ENCODE results near the gene SRCIN1.

Gene SRCIN1

DNA sequence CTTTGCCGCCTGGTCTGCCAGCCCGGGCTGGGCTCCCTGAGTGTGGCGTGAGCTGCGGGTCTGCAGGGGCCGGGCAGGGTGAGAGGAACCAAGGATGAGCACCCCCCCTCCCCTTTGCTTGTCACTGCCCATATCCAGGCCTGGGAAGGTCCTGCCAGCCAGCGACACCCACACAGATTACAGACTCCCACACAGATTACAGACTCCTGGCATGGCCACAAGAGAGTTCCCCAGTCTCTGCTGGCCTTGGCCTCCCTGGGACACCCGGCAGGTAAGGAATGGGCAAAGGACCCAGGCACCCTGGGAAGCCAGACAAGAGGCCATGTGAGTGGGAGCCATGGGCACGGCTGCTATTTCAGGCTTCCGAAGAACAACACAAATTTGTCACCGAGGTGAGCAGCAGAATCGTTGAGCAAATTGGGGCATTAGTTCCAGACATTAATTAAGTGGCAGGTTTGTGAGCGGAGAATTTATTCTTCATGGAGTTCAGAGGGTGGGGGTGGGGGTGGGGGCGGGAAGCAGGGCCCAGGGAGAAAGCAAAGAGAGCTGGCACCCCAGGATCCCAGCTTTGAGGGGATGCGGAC, 41.4 kb downstream of the SRCIN1 start:
- TF ChIP-seq, protein P1, sequence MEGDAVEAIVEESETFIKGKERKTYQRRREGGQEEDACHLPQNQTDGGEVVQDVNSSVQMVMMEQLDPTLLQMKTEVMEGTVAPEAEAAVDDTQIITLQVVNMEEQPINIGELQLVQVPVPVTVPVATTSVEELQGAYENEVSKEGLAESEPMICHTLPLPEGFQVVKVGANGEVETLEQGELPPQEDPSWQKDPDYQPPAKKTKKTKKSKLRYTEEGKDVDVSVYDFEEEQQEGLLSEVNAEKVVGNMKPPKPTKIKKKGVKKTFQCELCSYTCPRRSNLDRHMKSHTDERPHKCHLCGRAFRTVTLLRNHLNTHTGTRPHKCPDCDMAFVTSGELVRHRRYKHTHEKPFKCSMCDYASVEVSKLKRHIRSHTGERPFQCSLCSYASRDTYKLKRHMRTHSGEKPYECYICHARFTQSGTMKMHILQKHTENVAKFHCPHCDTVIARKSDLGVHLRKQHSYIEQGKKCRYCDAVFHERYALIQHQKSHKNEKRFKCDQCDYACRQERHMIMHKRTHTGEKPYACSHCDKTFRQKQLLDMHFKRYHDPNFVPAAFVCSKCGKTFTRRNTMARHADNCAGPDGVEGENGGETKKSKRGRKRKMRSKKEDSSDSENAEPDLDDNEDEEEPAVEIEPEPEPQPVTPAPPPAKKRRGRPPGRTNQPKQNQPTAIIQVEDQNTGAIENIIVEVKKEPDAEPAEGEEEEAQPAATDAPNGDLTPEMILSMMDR (IDR thresholded peaks at IDR 0.05) = no peak

DNA sequence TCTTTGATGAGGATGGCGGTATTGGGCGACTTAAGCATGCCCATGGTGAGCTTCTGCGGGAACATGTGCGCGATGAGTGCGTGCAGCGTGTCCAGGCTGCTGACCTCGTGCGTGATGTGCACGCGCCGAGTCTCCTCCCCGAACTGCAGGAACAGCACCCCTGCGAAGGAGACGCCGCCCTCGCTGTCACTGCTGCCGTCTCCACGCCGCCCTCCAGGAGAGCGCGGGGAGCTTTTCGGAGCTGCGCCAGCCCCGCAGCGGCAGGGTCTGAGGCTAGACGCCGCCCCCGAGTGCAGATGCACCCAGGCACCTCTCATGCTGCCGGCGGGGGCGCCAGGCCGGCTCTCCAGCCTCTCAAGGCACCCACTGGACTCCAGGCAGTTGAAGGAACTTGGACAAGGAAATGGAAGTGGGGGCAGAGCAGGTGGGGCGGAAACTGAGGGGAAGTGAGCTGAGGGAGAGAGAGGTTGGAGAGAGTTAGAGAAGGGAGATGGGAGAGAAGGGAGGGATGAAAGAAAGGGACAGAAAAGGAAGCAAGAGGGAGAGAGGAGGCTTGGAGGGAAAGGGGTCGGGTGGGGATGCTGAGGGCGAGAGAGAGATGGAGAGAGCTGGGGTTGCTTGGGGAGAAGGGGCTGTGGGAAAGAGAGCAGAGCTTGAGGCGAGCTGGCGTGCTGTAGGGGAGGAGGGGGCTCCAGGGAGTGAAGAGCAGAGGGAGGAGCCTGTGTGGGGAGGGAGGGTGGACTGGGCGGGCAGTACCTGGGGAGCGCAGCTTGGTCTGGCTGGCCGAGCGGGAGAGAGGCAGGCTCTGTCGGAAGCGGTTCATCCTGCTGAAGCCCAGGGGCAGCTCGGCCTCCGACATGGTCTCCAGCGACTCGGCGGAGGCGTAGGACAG, 42.1 kb downstream of the SRCIN1 start:
- TF ChIP-seq, protein P1 (IDR thresholded peaks at IDR 0.05) = no peak

DNA sequence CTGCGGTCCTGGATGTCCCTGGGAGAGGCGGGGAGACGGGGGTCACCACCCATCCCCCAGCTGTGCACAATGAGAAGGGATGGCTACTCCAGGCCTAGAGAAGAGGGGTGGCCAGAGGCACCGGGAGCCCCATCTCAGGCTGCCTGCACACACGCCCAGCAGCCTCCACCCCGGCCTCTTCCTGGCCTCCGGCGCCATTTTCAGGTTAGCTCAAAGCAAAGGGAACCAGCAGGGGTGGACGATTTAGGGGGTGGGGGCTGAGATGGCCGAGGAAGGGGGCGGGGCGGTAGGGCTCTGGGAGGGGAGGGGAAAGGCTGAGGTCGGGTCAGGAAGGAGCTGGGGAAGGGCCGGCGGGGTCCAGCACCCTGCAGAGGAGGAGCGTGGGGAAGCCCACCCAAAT, 42.8 kb downstream of the SRCIN1 start:
- TF ChIP-seq, protein P1 (IDR thresholded peaks at IDR 0.05) = no peak

DNA sequence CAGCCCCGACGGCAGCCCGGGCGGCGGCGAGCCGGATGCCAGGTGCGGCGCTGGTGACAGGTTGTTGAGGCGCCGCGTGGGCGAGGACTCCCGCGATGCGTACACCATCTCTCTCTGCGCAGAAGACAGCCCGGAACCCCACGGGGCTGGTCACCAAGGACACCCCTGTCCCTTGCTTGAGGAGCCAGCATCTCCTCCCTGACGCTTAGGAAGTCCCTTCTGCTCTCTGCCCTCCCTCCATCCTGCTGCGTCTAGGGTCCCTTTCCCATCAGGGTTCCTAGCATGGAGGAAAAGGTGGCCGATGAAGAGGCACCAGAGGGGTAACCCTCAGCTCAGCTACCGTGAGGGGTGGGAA, 43.6 kb downstream of the SRCIN1 start:
- TF ChIP-seq, protein P1 (IDR thresholded peaks at IDR 0.05) = no peak

GRCh38 chr17:38561416-38562214, 44.1 kb downstream of the SRCIN1 start:
- TF ChIP-seq, protein P1 (IDR thresholded peaks at IDR 0.05) = no peak

GRCh38 chr17:38560503-38561318, 45.0 kb downstream of the SRCIN1 start:
- TF ChIP-seq, protein P1 (IDR thresholded peaks at IDR 0.05) = no peak

GRCh38 chr17:38559880-38560230, 45.9 kb downstream of the SRCIN1 start:
- TF ChIP-seq, protein P1 (IDR thresholded peaks at IDR 0.05) = no peak

Measured in LNCAP (cell line).